Fibroblast of mammary gland (primary cell): ENCODE data around the gene FBP1.

ENCODE experiments used
- DNase-seq: peaks from one replicate; pipeline ENCODE4 v3.0.0-alpha.2; 2010; ENCODE audit warnings: low read depth
- H3K4me3 ChIP-seq: 2 replicates; pipeline ENCODE4 v1.5.1; 2011; ENCODE audit warnings: low read depth, mild to moderate bottlenecking, low read length, moderate library complexity; ENCODE audit not compliant: control insufficient read depth
- TF ChIP-seq, protein P1 (sequence below): conservative IDR thresholded peaks from 2 replicates; pipeline ENCODE4 v1.5.1; 2011; ENCODE audit warnings: low read depth, low read length, inconsistent platforms; ENCODE audit not compliant: control insufficient read depth, insufficient read depth

The FBP1 gene

DNA sequence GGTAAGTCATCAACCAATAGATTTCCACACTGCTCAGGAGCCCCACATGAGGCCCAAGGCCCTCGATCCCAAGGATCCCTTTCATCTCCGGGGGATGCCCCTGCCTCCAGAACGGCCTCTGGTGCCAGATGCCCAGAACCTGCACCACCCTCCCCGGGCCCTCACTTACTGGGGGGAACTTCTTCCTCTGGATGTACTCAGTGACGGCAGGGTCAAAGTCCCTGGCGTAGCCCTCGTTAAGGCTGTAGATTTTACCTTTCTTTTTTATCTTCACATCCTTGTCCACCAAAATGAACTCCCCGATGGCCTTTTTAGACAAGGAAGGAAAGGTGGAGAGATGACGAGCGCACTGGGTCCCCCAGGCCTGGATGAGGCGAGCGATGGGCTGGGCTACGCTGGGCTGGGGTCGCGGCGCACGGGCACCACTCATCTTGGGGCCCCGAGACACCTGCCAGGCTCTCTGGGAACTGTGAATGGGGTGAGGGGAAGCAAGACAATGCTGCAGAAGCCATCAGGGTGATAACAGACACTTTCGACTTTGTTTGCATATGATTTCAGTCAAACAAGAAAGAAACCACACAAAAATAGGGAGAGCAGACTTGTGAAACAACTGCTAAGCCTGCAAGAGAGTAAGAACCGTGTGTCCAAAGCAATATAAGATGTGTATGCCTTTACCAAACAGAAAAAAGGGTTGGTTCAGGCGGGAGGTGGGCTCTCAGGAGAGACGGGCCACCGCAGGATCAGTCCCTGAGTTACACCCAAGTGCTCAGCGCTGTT is 32.5 kb downstream of the FBP1 start:
- TF ChIP-seq, protein P1, sequence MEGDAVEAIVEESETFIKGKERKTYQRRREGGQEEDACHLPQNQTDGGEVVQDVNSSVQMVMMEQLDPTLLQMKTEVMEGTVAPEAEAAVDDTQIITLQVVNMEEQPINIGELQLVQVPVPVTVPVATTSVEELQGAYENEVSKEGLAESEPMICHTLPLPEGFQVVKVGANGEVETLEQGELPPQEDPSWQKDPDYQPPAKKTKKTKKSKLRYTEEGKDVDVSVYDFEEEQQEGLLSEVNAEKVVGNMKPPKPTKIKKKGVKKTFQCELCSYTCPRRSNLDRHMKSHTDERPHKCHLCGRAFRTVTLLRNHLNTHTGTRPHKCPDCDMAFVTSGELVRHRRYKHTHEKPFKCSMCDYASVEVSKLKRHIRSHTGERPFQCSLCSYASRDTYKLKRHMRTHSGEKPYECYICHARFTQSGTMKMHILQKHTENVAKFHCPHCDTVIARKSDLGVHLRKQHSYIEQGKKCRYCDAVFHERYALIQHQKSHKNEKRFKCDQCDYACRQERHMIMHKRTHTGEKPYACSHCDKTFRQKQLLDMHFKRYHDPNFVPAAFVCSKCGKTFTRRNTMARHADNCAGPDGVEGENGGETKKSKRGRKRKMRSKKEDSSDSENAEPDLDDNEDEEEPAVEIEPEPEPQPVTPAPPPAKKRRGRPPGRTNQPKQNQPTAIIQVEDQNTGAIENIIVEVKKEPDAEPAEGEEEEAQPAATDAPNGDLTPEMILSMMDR: no peak
- H3K4me3 ChIP-seq: no peak overlapping the region

DNA sequence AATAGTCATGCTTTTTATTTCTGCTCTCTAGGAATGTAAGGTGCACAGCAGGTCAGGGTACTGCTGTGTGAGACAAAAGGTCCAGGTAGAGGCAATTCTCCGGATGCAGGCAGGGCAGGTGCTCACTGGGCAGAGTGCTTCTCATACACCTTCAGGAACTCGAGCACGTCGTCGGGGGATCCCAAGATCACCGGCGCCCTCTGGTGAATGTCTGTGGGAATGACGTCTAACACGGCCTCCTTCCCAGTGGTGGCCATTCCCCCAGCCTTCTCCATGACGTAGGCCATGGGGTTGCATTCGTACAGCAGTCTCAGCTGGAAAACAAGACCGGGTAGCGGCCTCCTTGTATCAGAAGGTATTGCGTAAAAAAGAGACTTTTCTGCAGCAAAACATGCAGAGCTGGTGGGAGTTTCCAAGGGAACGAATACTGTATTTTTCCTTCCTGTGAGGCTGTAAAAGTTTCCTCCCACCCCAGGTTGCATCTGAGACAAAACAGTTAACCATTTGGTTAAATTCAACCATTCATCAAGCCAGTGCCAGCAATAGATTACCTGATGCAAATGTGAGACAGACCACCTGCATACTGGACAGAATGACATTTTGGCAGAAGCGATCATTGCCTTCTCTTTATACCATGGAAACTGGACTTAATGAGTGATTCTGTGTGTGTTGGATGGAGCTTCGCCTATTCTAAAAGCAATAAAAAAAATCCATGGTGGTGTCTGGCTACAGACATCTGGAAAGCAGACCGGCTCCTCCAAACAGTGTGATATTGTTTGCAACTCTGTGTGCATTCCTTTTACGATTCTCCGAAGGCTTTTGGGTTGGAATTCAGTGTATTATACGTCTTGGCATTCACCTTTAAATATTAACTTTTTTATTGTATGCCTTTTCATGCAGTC is 35.8 kb downstream of the FBP1 start:
- no peak overlapping the region for H3K4me3 ChIP-seq
- TF ChIP-seq, protein P1: peak; percentile 68
- peak; percentile 76 for DNase-seq

More for the DNA sequence above, 32.5 kb downstream of the FBP1 start:
- DNase-seq: no peak

DNA sequence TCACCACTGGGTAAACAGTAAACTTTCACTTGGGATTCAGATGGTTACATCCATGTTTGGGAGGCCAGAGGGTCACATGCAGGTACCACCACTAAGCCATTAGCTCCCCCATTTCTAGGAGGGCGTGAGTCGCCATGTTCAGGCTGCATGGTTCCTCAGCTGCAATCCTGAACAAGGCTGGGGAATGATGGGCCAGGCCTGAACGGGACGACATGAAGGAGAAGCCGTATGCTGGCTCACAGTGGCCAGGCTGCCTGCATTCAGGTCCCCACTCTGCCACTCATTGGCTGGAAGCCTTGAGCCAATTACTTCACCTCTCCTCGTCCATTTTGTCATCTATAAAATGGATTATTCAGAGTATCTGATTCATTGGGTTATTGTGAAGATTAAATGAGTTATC is 36.7 kb downstream of the FBP1 start:
- H3K4me3 ChIP-seq: no peak overlapping the region
- TF ChIP-seq, protein P1: no peak
- no peak for DNase-seq

DNA sequence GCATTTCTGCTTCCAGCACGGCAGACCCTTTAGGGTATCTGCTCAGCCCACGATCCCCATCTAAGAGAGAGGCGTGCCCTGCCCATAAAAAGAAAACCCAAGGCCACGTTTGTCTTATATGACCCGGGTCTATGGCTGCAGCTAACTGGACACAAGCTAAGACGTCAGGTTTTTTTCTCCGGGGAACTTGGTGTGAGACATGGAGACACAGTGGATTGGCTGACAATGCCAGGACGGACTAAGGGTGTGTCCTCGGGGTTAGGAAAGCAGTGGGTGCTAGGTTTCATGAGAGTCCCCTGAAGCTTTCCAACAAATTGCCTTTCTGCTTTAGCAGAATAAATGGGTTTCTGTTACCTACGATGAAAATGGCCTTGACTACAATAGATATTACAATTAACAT is 38.6 kb downstream of the FBP1 start:
- TF ChIP-seq, protein P1: no peak
- no peak for DNase-seq
- no peak overlapping the region for H3K4me3 ChIP-seq

DNA sequence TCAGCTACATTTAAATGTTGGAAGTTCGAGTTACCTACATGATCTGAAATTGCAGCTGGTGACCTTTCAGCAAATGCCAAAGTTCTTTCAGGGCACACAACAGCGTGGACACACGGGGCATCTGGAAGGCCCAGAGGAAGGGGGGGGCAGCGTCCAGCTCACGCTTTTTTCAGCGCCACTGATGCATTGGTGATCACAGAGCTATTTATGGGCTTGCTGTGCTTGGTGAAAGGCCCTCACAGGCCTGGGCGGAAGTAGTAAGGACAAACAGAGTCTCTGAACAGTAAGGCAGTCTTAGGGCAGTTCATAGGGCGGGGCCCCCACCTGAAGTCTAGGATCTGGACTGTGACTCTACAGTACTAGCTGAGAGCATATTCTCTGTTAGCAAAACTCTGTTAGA is 39.1 kb downstream of the FBP1 start:
- TF ChIP-seq, protein P1: no peak
- DNase-seq: no peak
- no peak overlapping the region for H3K4me3 ChIP-seq

DNA sequence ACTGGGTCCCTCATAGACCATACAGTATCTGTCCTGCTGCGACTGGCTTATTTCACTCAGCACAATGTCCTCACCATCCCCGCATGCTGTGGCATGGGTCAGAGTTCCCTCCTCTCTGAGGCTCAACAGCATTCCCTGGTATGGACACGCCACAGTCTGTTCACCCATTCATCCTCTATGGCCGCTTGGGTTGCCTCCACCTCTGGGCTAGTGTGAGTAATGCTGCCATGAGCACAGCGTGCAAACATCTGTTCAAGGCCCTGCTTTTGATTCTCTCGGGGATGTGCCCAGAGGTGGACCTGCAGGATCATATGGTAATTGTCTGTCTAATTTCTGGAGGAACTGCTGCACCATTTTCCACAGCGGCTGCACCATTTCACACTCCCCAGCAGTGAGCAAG is 40.2 kb downstream of the FBP1 start:
- no peak overlapping the region for H3K4me3 ChIP-seq
- TF ChIP-seq, protein P1: no peak
- no peak for DNase-seq
